GM12865 (cell line): ENCODE data around the gene TCF20.

Experiments used
- DNase-seq: peaks from one replicate; pipeline ENCODE4 v3.0.0; 2010; ENCODE audit warnings: low read depth
- H3K4me3 ChIP-seq: 2 replicates; pipeline ENCODE4 v1.5.1; 2011; ENCODE audit warnings: mild to moderate bottlenecking, low read depth, low read length, control low read depth
- CTCF ChIP-seq: IDR thresholded peaks from 2 replicates; pipeline ENCODE4 v1.5.1; 2011; ENCODE audit warnings: low read length, control low read depth, low read depth, inconsistent platforms; ENCODE audit not compliant: insufficient read depth; ENCODE audit errors: missing control alignments

The TCF20 gene

GRCh38 chr22:42249831-42250230 lies 20.6 kb downstream of the TCF20 start:
- H3K4me3 ChIP-seq: no peak overlapping the region
- TF ChIP-seq CTCF: no peak

GRCh38 chr22:42248995-42249394 lies 21.5 kb downstream of the TCF20 start:
- no peak overlapping the region for H3K4me3 ChIP-seq
- no peak for DNase-seq
- no peak for TF ChIP-seq CTCF

More at GRCh38 chr22:42249831-42250230, 20.6 kb downstream of the TCF20 start:
- DNase-seq: no peak

GRCh38 chr22:42247596-42247995 lies 22.9 kb downstream of the TCF20 start:
- no peak overlapping the region for H3K4me3 ChIP-seq
- DNase-seq: no peak
- TF ChIP-seq CTCF: no peak

- TF ChIP-seq CTCF: no peak
- no peak for DNase-seq
Measured at GRCh38 chr22:42243802-42244060, 26.7 kb downstream of the TCF20 start.

GRCh38 chr22:42236848-42237247 lies 33.6 kb downstream of the TCF20 start:
- TF ChIP-seq CTCF: no peak
- no peak overlapping the region for H3K4me3 ChIP-seq
- DNase-seq: no peak

More at GRCh38 chr22:42243802-42244060, 26.7 kb downstream of the TCF20 start:
- H3K4me3 ChIP-seq: no peak overlapping the region

- TF ChIP-seq CTCF: no peak
- no peak overlapping the region for H3K4me3 ChIP-seq
- DNase-seq: no peak
Measured at GRCh38 chr22:42236268-42236667, 34.2 kb downstream of the TCF20 start.

GRCh38 chr22:42233879-42234278 lies 36.6 kb downstream of the TCF20 start:
- TF ChIP-seq CTCF: no peak
- H3K4me3 ChIP-seq: no peak overlapping the region
- no peak for DNase-seq
